Activated T-cell treated with anti-CD3 and anti-CD28 coated beads for 24 hours (primary cell): ENCODE measurements around the gene IER2.
"Not testable (repeated sequence)": the region's sequence is repeated elsewhere in the genome, so short reads cannot be mapped to it uniquely, and the experiment has no call there.

ENCODE experiments used
- DNase-seq: peaks from one replicate; pipeline ENCODE4 v3.0.0-alpha.2; 2020; ENCODE audit warnings: low read depth

IER2 gene

GRCh38 chr19:13202112-13202511, 51.9 kb downstream of the IER2 start:
- not testable (repeated sequence) for DNase-seq
